Endothelial cell of umbilical vein (primary cell): ENCODE measurements around the gene SARNP.

Experiments
- EZH2 ChIP-seq: IDR thresholded peaks from 2 replicates; pipeline ENCODE4 v1.6.1; 2012; ENCODE audit warnings: borderline replicate concordance, low read depth, mild to moderate bottlenecking, moderate library complexity, low read length, inconsistent platforms; ENCODE audit not compliant: severe bottlenecking
- GATA2 ChIP-seq: IDR thresholded peaks from 2 replicates; pipeline ENCODE4 v1.7.0; 2011; ENCODE audit warnings: low read depth, mild to moderate bottlenecking, moderate library complexity, mixed read lengths, low read length; ENCODE audit not compliant: insufficient read length, insufficient read depth
- POLR2A ChIP-seq: IDR thresholded peaks from 2 replicates; pipeline ENCODE4 v1.6.1; 2012; ENCODE audit warnings: low read depth, mild to moderate bottlenecking, control low read depth, low read length
- TF ChIP-seq, protein P1 (sequence below), 2 donors: IDR thresholded peaks; 1 replicate in 1 of 2; 2 replicates in 1 of 2; pipeline ENCODE4 v1.5.1; 2011; ENCODE audit warnings: low read length in 2 of 2, mild to moderate bottlenecking in 2 of 2, moderate library complexity in 2 of 2, control low read depth in 1 of 2, inconsistent platforms in 1 of 2, low read depth in 1 of 2; ENCODE audit not compliant: insufficient read depth in 1 of 2; ENCODE audit errors: extremely low read depth in 1 of 2

DNA sequence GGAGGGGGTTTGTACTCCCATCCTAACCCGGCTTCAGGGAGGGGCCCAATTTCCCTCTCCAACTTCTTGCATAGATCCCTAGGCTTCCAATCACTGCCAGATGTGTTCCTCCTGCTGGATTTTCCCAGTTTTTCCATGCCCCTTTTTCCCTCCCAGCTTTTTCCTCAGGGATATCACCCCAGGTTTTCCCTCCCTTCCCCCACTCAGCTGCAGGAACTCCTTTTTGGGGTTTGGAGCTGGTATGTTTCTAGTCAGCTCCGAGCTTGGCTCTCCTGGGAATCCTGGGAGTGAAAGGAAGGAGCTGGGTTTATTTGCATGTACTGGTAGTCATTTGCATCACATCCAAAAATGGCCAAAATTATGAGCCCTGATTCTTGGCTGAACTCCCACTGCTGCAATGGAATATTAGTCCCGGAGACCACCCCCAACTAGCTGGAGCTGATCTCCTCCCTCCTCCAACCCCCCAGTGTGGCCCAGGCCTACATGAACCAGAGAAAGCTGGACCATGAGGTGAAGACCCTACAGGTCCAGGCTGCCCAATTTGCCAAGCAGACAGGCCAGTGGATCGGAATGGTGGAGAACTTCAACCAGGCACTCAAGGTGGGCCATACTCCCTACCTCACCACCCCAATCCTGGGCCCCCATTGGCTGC, 98.8 kb downstream of the SARNP start:
- TF ChIP-seq, protein P1, sequence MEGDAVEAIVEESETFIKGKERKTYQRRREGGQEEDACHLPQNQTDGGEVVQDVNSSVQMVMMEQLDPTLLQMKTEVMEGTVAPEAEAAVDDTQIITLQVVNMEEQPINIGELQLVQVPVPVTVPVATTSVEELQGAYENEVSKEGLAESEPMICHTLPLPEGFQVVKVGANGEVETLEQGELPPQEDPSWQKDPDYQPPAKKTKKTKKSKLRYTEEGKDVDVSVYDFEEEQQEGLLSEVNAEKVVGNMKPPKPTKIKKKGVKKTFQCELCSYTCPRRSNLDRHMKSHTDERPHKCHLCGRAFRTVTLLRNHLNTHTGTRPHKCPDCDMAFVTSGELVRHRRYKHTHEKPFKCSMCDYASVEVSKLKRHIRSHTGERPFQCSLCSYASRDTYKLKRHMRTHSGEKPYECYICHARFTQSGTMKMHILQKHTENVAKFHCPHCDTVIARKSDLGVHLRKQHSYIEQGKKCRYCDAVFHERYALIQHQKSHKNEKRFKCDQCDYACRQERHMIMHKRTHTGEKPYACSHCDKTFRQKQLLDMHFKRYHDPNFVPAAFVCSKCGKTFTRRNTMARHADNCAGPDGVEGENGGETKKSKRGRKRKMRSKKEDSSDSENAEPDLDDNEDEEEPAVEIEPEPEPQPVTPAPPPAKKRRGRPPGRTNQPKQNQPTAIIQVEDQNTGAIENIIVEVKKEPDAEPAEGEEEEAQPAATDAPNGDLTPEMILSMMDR (IDR thresholded peaks at IDR 0.05; ENCODE audit: extremely low read depth in 1 of 2, insufficient read depth in 1 of 2, low read depth in 1 of 2, low read length in 2 of 2), result no peak
- TF ChIP-seq GATA2 (no peak), POLR2A (no peak), EZH2 (no peak)
